Left forelimb (tissue), 1 donor: ENCODE data around the gene PNKP.

Source experiments
- DNase-seq: peaks from one replicate; pipeline ENCODE4 v3.0.0-alpha.2; 2018; ENCODE audit warnings: low spot score

PNKP gene

GRCh38 chr19:49860336-49861102 lies 6.9 kb downstream of the PNKP start:
- no peak for DNase-seq

GRCh38 chr19:49859682-49860335 lies 7.6 kb downstream of the PNKP start:
- DNase-seq: no peak

GRCh38 chr19:49858088-49858985 lies 9.0 kb downstream of the PNKP start:
- no peak for DNase-seq

GRCh38 chr19:49857838-49858087 lies 9.6 kb downstream of the PNKP start:
- DNase-seq: no peak

GRCh38 chr19:49857061-49857837 lies 10.1 kb downstream of the PNKP start:
- no peak for DNase-seq

GRCh38 chr19:49856574-49857021 lies 10.8 kb downstream of the PNKP start:
- DNase-seq: no peak

- no peak for DNase-seq
Observed at GRCh38 chr19:49855676-49856573, 11.5 kb downstream of the PNKP start.

GRCh38 chr19:49855277-49855675 lies 12.1 kb downstream of the PNKP start:
- DNase-seq: no peak

- no peak for DNase-seq
Observed at GRCh38 chr19:49854378-49855263, 12.8 kb downstream of the PNKP start.

- DNase-seq: no peak
Observed at GRCh38 chr19:49853852-49854377, 13.5 kb downstream of the PNKP start.

- no peak for DNase-seq
Observed at GRCh38 chr19:49852631-49853126, 14.7 kb downstream of the PNKP start.

- peak; percentile 84 for DNase-seq
Observed at GRCh38 chr19:49851456-49852259, 15.7 kb downstream of the PNKP start.

GRCh38 chr19:49850487-49851342 lies 16.7 kb downstream of the PNKP start, which contains the start of gene PTOV1:
Gene PTOV1 (plus strand): TSS chr19:49851159.
- DNase-seq: peak; percentile 96

GRCh38 chr19:49850221-49850486 lies 17.2 kb downstream of the PNKP start:
- no peak for DNase-seq

GRCh38 chr19:49849433-49850220 lies 17.7 kb downstream of the PNKP start:
- DNase-seq: no peak

GRCh38 chr19:49848938-49849337 lies 18.4 kb downstream of the PNKP start:
- no peak for DNase-seq
